GM18951 (cell line): ENCODE results near the gene BMF.

ENCODE experiments used
- POLR2A ChIP-seq: IDR thresholded peaks from 4 replicates; pipeline ENCODE4 v1.6.1; 2011; ENCODE audit warnings: mild to moderate bottlenecking; ENCODE audit not compliant: insufficient read length, insufficient read depth; ENCODE audit errors: extremely low read depth
- in situ Hi-C: fragments of 300-500 bp; cut with MboI; formaldehyde crosslinking; loops from one replicate; pipeline ENCODE4 v1.12.0; 2022; ENCODE audit warnings: low sequenced_read_pairs, mixed read lengths, inconsistent platforms; ENCODE audit not compliant: unreplicated experiment

BMF gene

GRCh38 chr15:40053079-40053830 is 55.4 kb downstream of the BMF start:
- TF ChIP-seq POLR2A = no peak
- in situ Hi-C loops = no loop called here

- in situ Hi-C loops = no loop called here
- no peak for TF ChIP-seq POLR2A
These were observed 56.1 kb downstream of the BMF start for GRCh38 chr15:40052604-40053003.

- TF ChIP-seq POLR2A = no peak
- in situ Hi-C loops = no loop called here
These were observed 56.9 kb downstream of the BMF start for GRCh38 chr15:40051616-40052415.

- in situ Hi-C loops = no loop called here
- TF ChIP-seq POLR2A = no peak
These were observed 57.8 kb downstream of the BMF start for GRCh38 chr15:40050788-40051470.

- in situ Hi-C loops = loop anchor here (5.0 to 10.0 kb wide), 3 partner anchors 48 to 226 kb away; no protein-coding TSS in a partner anchor
- TF ChIP-seq POLR2A = no peak
These were observed 59.7 kb downstream of the BMF start for GRCh38 chr15:40048926-40049475.

- in situ Hi-C loops = loop anchor here (5.0 to 10.0 kb wide), 3 partner anchors 49 to 226 kb away; no protein-coding TSS in a partner anchor
- no peak for TF ChIP-seq POLR2A
These were observed 60.4 kb downstream of the BMF start for GRCh38 chr15:40048211-40048792.

- no peak for TF ChIP-seq POLR2A
- in situ Hi-C loops = loop anchor here (5.0 to 10.0 kb wide), 3 partner anchors 50 to 227 kb away; no protein-coding TSS in a partner anchor
These were observed 61.1 kb downstream of the BMF start for GRCh38 chr15:40047415-40048210.

- in situ Hi-C loops = loop anchor here (5.0 to 10.0 kb wide), 3 partner anchors 50 to 228 kb away; no protein-coding TSS in a partner anchor
- TF ChIP-seq POLR2A = no peak
These were observed 61.8 kb downstream of the BMF start for GRCh38 chr15:40046721-40047414.

GRCh38 chr15:40045572-40046217 is 63.0 kb downstream of the BMF start:
- TF ChIP-seq POLR2A = no peak
- in situ Hi-C loops = loop anchor here (5.0 to 10.0 kb wide), 3 partner anchors 52 to 229 kb away; no protein-coding TSS in a partner anchor

- in situ Hi-C loops = loop anchor here (5.0 to 10.0 kb wide), 3 partner anchors 52 to 230 kb away; no protein-coding TSS in a partner anchor
- TF ChIP-seq POLR2A = no peak
These were observed 63.7 kb downstream of the BMF start for GRCh38 chr15:40044717-40045571.
